GM18909 (cell line): ENCODE data around the gene PRSS56.
"Not testable (repeated sequence)": the region's sequence is repeated elsewhere in the genome, so short reads cannot be mapped to it uniquely, and the experiment has no call there.

Source experiments
- ATAC-seq: cut with Tn5 transposase; IDR thresholded peaks from one replicate; pipeline ENCODE4 v1.9.1; 2021; ENCODE audit warnings: mild to moderate bottlenecking; ENCODE audit not compliant: unreplicated experiment, poor library complexity

PRSS56 gene

DNA sequence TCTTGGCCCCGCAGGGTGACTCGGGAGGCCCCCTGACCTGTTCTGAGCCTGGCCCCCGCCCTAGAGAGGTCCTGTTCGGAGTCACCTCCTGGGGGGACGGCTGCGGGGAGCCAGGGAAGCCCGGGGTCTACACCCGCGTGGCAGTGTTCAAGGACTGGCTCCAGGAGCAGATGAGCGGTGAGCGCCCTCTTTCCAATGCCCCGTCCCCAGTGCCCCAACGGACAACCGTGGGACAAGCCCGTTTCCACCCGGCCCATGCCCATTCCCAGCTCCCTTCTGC, 3.2 kb downstream of the PRSS56 start:
- ATAC-seq, result no peak

DNA sequence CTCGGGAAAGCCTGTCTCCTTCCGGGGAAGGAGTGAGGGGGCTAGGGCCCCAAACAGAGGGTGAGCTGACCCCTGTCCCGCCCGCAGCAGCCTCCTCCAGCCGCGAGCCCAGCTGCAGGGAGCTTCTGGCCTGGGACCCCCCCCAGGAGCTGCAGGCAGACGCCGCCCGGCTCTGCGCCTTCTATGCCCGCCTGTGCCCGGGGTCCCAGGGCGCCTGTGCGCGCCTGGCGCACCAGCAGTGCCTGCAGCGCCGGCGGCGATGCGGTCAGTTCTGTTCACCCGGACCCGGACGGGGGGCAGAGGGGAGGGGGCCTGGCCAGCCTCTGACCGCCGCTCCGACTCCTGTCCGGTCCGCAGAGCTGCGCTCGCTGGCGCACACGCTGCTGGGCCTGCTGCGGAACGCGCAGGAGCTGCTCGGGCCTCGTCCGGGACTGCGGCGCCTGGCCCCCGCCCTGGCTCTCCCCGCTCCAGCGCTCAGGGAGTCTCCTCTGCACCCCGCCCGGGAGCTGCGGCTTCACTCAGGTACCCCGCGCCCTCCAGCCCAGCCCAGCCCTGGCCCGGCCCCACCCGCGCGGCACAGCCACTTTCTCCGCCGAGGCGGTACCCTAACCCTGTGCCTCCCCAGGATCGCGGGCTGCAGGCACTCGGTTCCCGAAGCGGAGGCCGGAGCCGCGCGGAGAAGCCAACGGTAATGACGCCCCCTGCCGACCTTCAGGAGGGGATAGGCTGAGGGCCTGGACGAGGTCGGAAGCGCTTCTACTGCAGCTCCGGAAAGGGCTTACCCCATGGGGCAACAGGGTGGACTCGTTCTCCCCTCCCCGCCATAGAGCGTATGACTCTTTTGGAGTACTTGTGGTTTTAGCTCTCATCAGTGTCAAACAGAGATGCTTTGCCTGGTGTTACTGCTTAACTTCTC, 3.8 kb downstream of the PRSS56 start:
- ATAC-seq, result no peak

DNA sequence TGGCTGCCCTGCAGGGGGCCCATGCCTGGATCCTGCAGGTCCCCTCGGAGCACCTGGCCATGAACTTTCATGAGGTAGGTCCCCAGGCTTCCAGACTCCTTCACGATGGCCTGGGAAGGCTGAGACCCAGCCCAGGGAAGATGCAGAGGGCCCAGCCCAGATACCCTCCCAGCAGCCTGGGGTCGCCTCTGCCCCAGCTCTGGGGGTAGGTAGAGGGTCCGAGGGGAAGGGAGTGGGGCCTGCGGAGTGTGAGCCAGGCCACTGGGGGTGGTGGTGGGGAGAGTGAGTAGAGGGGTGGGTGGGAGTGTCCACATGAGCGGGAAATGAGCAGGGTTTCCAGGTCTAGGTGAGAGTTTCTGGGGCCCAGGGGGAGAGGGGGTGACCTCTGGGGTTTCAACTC, 4.6 kb downstream of the PRSS56 start:
- ATAC-seq, result no peak

DNA sequence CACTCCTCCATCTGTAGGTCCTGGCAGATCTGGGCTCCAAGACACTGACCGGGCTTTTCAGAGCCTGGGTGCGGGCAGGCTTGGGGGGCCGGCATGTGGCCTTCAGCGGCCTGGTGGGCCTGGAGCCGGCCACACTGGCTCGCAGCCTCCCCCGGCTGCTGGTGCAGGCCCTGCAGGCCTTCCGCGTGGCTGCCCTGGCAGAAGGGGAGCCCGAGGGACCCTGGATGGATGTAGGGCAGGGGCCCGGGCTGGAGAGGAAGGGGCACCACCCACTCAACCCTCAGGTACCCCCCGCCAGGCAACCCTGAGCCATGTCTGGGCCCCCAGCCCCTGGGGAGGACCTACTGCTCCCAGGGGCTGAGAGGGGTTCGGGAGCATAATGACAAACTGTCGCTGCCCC, 5.0 kb downstream of the PRSS56 start:
- no peak for ATAC-seq

DNA sequence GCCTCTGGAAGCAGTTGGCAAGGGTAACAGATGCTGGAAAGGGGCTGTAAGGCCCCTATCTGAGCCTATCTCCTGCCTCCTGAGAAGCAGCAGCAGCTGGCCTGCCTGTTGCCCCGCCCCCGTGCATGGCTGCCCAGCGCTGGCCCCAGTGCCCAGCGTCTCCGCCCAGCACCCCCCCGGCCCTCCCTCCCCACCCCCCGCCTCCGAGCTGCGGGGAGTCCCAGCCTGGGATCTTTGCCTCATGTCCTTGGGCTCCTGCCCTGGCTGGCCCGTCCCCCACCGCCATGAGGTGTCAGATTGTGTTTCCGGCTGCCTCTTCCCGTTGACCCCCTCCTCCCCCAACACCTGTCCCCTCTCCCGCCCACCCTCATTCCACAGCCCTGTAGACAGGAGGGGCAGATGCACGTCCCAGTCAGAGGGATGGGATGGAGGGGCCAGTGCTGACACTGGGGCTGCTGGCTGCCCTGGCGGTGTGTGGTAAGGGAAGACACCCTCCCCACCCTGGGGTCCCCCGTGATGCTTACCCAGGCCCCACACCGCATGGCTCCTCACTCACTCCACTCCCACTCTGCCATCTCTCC, 5.7 kb downstream of the PRSS56 start, which contains the start of gene CHRND:
CHRND (plus strand) TSS at position 370 of the 581 bp plus-strand sequence; CDS start at position 426, 56 bp downstream.
- no peak for ATAC-seq

DNA sequence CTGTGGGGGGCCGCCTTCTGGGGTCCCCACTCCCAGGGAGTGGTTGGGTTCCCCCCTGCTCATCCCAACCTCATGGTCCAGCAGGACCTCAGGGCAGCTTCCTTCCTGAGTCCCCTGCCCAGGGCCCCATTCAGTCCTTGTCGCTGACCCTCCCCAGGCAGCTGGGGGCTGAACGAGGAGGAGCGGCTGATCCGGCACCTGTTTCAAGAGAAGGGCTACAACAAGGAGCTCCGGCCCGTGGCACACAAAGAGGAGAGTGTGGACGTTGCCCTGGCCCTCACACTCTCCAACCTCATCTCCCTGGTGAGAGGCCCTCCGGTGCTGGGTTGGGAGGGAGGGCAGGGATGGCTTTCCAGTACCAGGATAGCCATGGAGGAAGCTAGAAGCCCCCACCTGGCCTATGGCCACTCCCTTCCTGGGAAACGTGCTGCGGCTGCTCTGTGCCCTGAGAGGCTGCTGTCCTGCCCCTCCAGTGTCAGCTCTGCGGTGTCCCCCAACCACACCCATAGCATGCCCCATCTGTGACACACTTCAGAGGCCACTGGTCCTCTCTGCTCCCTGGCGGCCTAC, 6.3 kb downstream of the PRSS56 start:
- ATAC-seq, result no peak

DNA sequence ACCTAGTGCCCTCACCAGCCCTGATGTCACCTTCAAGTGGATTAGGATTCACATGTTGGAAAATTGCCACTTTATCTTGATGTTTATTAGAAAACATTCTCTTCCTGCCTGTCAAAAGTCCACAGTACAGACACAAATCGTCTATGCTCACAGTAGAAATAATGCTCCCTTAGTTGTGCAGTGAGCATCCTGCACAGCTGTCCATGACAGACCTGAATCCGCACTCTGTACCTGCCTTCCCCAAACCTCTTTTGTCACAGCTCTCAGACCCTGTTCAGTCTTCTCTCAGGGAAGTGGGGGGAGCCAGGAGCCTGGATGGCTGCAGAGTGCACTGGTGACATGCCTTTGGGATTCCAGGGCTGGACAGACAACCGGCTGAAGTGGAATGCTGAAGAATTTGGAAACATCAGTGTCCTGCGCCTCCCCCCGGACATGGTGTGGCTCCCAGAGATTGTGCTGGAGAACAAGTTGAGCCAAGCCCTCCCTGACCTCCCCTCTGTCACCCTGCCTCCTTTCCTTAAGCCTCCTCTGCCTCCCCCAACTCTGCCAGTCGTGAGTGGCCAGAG, 7.8 kb downstream of the PRSS56 start:
- no peak for ATAC-seq

DNA sequence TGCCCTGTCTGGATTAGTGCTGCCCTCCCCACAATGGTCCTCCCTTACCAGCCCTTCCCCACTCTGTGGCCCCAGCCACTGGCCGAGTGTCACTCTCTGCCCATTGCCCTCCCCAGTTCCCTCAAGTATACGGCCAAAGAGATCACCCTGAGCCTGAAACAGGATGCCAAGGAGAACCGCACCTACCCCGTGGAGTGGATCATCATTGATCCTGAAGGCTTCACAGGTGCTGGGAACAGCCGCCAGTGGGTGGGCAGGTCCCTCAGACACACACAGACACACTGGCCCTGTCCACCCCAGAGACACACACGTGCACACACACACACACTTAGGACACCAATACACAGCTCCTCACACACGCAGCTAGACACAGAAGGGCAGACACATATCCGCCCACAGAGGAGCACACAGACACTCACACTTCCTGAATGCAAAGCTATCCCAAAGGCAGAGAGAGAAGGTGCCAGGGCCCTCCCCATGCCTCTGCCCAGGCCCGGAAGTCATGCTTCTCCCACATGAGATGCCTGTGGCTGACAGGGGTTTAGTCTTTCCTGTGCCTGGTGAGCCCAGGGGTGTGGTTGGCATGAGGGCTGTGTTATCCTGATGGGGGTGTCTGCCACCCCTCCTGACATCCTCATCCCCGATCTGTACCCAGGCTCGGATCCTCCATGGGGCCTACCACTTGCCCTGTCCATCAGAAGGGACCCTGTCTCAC, 8.7 kb downstream of the PRSS56 start:
- no peak for ATAC-seq

DNA sequence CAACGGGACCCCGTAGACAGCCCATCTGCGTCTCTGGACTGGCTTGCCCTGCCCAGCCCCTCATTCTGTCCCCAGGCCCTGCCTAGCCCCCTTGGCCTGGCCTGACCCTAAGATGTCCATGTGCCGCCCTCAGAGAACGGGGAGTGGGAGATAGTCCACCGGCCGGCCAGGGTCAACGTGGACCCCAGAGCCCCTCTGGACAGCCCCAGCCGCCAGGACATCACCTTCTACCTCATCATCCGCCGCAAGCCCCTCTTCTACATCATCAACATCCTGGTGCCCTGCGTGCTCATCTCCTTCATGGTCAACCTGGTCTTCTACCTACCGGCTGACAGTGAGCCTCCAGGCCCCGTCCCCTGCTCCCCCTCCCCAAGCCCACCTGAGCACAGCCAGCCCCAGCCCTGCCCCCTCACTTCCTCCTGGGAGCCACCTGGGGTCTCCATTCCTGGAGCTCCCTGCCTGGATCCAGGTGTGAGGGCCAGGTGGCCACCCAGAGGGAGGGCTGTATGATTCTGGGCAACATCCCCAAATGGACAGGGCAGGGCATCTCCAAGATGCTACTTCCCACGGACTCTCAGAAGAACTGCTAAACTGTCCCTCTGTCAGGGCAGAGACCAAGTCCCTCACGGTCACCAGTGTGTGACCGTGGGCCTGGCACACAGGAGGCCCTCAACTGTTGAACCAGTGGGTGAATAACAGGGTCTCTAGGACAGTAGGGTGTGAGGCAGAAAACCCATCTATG, 9.8 kb downstream of the PRSS56 start:
- no peak for ATAC-seq

DNA sequence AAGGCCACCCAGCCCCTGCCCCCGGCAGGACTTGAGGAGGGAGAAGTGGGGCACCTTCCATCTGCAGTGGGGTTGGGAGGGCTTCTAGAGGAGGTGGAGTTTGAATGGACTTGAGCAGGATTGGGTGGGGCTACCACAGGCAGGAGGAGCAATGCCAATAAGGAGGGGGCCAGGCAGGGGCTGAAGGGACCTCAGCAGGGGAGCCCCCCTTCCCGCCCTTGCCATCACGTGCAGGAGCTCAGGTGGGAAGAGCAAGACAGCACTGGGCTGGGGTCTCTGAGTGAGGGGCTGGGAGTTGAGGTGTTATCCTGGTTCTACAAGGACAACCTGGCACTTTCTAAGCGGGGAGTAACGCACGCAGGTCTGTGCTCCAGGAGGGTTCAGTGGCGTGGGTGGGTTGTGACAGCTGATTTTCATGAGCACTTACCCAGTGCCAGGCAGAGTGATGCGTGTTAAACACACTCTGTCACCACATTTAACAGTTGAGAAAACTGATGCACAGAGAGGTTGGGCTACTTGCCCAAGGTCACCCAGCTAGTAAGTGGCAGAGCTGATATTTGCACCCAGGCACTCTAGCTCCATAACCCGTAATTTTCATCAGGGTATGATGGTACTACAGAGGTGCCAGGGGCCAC, 10.6 kb downstream of the PRSS56 start:
- ATAC-seq, result no peak

DNA sequence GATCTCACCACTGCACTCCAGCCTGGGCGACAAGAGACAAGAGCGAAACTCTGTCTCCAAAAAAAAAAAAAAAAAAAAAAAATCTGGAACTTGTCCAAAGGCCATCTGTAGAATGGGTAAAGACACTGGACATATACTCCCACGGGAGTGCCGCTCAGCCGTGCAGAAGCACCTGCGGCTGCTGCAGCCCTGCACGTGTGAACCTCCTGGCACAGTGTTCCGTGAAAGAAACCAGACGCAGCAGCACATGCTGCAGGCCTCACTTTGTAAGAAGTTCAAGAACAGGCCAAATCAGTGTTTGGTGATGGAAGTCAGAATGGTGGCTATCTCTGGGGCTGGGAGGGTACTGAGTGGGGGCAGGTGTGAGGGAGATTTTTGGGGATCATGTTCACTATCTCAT, 12.2 kb downstream of the PRSS56 start:
- no peak for ATAC-seq

DNA sequence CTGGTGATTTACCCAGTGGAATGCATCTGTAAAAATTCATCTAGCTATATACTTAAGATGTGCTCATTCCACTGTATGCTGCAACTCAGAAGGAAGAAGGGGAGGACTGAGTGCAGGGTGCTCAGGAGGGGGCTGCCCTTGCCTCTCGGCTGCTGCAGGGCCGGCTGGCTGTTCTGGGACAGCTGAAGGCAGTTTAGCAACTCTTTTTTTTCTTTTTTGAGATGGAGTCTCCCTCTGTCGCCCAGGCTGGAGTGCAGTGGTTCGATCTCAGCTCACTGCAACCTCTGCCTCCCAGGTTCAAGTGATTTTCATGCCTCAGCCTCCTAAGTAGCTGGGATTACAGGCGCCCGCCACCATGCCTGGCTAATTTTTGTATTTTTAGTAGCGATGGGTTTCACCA, 12.6 kb downstream of the PRSS56 start:
- not testable (repeated sequence) for ATAC-seq

DNA sequence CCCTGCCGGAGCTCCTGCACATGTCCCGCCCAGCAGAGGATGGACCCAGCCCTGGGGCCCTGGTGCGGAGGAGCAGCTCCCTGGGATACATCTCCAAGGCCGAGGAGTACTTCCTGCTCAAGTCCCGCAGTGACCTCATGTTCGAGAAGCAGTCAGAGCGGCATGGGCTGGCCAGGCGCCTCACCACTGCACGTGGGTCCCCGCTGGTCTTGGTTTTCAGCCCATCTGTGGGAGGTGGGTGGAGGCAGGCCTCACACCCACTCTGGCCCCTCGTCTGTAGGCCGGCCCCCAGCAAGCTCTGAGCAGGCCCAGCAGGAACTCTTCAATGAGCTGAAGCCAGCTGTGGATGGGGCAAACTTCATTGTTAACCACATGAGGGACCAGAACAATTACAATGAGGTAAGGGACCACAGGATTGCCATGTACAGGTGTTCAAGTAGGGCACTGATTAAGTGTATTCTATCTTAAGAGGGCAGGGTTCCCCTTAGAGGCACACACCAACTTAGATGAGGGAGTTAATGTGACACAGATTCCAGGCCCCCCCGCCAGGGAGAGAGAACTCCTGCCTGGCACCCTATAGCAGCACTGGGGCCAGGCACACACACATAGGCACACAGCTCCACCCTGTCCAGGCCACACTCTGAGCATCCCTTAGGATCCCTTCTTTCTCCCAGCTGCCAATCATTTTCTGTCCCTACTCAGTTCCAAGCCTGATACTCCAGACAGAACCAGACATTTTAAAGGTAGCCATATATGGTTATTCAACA, 13.9 kb downstream of the PRSS56 start:
- ATAC-seq, result no peak

DNA sequence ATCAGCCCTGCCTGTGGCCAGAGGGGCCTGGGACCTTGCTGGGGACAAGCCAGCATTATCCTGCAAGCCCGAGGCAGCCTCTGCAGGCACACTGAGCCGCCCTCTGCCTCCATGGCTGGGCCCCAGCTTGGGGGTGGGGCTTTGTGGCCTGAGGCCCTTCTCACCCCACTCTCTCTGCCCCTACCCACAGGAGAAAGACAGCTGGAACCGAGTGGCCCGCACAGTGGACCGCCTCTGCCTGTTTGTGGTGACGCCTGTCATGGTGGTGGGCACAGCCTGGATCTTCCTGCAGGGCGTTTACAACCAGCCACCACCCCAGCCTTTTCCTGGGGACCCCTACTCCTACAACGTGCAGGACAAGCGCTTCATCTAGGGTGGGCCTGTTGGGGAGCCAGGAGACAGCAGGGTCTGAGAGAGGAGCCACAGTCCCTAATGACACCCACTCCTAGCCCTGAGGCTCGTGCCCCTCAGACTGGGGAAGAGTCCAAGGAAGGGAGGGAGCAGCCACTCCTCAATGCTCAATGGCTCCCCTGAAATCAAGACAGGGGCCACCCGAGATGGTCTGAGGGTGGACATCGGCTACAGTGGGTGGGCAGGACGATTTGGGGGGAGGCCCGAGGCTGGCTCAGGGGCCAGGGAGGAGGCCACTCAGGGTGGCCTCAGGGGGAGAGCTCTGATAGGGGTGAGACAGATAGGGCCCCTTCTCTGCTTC, 14.9 kb downstream of the PRSS56 start:
- ATAC-seq, result no peak

DNA sequence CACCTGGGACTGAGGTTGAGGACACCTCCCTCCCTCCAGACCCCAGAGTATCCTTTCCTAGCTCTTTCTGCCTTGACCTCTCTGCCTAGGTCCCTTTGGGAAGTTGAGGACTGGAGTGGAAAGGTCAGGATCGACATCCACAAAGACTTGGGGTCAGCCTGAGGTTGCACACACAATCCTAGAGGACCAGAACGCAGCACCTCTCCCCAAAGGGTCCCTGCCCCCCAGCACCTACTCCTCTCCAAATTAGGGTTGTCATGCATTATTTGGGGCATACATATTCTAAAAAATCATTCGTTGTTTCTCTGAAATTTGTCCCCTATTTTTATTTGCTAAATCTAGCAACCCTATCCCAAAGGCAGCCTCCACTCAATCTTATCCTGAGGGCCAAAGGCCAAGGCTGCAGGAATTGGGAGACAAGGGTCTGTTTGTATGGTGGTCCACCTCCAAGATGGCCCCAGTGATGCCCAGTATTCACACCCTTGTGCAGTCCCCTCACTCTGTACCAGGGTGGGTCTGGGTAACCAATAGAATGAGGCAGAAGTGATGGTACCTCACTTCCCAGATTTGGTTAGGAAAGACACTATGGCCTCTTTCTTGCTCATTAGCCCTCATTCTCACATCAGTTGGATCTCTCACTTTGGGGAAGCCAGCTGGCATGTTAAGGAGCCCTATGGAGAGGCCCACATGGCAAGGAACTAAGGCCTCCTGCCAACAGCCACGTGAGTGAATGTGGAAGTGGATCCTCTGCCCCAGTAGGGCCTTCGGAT, 15.8 kb downstream of the PRSS56 start:
- no peak for ATAC-seq

DNA sequence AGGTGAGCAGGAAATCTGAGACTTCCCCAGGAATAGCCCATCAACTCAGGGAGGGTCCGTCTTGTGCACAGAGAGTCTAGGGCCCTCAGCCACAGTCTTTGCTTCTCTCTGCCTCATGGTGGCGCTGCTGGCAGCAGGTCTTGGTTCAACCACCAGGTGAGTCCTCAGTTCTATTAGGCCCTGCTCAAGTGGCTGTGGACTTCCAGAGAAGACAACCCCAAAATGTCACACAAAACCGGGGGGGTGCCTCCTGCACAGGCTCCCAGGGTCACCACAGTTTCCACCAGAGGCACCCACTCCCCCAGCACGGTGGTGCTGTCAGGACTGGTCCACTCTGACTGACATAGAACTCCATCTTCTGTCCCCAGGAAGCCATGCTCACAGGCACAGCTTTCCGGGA, 16.9 kb downstream of the PRSS56 start:
- ATAC-seq, result no peak

DNA sequence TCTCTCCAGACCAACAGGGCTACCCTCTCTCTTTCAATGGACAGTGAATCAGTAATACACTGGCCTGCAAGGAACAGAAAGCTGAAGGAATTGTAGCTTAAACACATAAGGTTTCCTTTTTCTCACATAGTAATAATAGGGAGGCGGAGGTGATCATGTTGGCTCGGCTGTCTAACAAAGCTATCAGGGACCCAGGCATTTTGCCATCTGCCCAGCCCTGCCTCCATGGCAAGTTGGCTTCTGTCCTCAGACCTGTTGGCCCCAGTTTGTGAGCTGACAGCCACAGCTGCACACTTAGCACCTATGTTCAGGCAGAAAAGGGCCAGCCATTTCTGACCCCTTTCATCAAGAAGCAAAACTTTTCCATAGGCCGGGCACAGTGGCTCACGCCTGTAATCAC, 17.3 kb downstream of the PRSS56 start:
- no peak for ATAC-seq

DNA sequence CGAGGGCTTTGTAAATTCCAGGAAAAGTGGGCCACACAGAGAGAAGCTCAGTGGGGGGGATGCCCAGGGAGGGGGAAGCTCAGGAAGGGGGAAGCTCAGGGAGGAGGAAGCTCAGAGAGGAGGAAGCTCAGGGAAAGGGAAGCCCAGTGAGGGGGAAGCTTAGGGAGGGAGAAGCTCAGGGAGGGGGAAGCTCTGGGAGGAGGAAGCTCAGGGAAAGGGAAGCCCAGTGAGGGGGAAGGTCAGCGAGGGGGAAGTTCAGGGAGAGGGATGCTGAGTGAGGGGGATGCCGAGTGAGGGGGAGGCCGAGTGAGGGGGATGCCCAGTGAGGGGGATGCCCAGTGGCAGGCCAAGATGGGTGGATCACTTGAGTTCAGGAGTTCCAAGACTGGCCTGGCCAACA, 18.5 kb downstream of the PRSS56 start:
- ATAC-seq, result no peak
